Measurements from ENCODE around the gene TARBP2.

TARBP2 gene

DNA sequence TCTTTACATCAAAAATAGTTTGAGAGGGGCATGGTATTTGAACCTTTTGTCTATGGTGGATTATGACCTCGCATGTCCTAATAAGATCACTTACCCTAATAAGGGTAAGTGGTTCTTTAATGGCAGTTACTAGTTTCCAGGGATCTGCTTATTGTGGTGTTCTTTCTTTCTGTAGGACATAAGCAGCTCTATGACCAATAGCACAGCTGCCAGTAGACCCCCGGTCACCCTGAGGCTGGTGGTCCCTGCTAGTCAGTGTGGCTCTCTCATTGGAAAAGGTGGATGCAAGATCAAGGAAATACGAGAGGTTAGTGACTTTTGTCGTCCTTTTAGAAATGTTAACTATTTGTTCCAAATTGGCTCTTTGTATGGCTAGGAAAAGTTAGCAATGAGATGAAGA is 42.0 kb upstream of the TARBP2 start:
- TF ChIP-seq, protein P1, sequence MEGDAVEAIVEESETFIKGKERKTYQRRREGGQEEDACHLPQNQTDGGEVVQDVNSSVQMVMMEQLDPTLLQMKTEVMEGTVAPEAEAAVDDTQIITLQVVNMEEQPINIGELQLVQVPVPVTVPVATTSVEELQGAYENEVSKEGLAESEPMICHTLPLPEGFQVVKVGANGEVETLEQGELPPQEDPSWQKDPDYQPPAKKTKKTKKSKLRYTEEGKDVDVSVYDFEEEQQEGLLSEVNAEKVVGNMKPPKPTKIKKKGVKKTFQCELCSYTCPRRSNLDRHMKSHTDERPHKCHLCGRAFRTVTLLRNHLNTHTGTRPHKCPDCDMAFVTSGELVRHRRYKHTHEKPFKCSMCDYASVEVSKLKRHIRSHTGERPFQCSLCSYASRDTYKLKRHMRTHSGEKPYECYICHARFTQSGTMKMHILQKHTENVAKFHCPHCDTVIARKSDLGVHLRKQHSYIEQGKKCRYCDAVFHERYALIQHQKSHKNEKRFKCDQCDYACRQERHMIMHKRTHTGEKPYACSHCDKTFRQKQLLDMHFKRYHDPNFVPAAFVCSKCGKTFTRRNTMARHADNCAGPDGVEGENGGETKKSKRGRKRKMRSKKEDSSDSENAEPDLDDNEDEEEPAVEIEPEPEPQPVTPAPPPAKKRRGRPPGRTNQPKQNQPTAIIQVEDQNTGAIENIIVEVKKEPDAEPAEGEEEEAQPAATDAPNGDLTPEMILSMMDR (IDR thresholded peaks at IDR 0.05; ENCODE audit: extremely low read depth, missing control alignments): no peak
- no peak for DNase-seq (ENCODE audit: low spot score)

- no peak for DNase-seq (ENCODE audit: low spot score)
- TF ChIP-seq, protein P1 (IDR thresholded peaks at IDR 0.05; ENCODE audit: extremely low read depth, missing control alignments): no peak
These were observed 40.0 kb upstream of the TARBP2 start for GRCh38 chr12:53461059-53461458.

GRCh38 chr12:53461591-53461990 is 39.5 kb upstream of the TARBP2 start:
- DNase-seq (ENCODE audit: low spot score): no peak

GRCh38 chr12:53462935-53463334 is 38.1 kb upstream of the TARBP2 start:
- TF ChIP-seq, protein P1 (IDR thresholded peaks at IDR 0.05; ENCODE audit: extremely low read depth, missing control alignments): no peak
- DNase-seq (ENCODE audit: low spot score): no peak

More at GRCh38 chr12:53461591-53461990, 39.5 kb upstream of the TARBP2 start:
- TF ChIP-seq, protein P1 (IDR thresholded peaks at IDR 0.05; ENCODE audit: extremely low read depth, missing control alignments): no peak

DNA sequence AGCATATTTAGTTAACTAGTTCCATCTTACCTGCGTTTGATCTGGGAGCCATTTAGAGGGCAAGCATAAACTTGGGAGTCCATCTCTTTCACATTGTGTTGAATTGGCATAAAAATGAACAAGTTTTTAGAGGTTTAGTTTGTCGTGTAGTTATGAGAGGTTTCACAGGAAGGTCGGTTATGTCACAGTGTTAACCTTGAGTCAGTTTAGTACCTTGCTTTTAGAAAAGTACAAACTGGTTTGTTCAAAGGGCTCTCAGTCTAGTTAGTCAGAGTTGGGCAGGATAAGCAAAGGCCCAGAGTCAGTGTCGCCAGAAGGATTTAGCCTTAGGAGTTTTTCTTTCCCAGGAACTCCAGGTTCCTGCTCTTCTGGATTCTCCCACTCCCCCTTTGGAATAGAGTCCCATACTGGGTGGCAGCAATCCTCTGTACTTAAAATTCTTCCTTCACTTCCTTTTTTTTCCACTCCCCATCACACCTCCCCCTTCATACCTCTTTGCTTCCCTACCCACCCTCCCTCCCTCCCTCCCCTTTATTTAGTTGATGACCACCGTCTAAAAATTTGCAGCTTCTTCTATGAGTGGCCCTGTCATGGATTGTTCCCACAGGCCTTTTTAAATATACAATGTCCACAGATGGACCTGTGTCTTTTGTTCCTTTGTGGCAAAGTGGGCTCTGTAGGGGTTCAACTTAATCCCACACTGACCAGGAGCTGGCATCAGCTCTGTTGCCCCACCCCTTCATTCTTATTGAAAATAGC is 37.1 kb upstream of the TARBP2 start:
- TF ChIP-seq, protein P1 (IDR thresholded peaks at IDR 0.05; ENCODE audit: extremely low read depth, missing control alignments): no peak
- no peak for DNase-seq (ENCODE audit: low spot score)

DNA sequence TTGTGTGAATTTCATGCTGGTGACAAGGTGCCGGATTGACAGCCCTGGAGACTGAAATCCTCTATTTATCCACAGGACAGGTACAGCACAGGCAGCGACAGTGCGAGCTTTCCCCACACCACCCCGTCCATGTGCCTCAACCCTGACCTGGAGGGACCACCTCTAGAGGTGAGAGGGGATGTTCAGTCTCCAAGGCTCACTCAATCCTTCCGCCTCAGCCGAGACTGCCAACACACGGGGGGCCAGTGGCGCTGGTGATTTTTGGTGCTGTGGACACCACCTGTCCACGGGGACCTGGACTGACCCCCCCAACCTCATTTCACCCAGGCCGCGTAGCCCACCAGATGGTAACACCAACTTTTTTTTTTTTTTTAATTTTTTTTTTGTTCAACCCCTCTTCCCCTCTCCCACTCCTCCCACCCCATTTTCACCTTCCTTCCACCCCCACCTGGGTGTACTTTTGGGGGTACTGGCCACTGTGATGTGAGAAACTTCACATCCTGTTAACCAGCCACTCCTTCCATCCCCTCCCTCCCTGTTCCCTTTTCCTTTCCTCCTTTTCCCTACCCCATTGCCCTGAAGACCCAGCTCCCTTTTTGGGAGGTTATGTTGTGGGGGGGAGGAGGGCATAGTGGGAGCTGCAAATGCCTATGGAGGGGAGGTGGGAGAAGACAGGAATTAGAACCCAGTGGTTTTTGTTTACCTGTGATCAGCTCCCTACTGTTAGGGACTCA is 36.2 kb upstream of the TARBP2 start:
- TF ChIP-seq, protein P1 (IDR thresholded peaks at IDR 0.05; ENCODE audit: extremely low read depth, missing control alignments): no peak
- no peak for DNase-seq (ENCODE audit: low spot score)

GRCh38 chr12:53465679-53466078 is 35.4 kb upstream of the TARBP2 start:
- TF ChIP-seq, protein P1 (IDR thresholded peaks at IDR 0.05; ENCODE audit: extremely low read depth, missing control alignments): no peak
- DNase-seq (ENCODE audit: low spot score): no peak
